ENCODE results near the gene LIPJ.

LIPJ gene

GRCh38 chr10:88652616-88653015 is 66.1 kb downstream of the LIPJ start:
- H3K79me2 ChIP-seq (ENCODE audit: insufficient read depth, low read length) = no peaks in the 10 kb centered on the region
- H3K9ac ChIP-seq (ENCODE audit: low read depth, low read length) = no peak overlapping the region
- H3K9me3 ChIP-seq (ENCODE audit: insufficient read depth, low read length, severe bottlenecking) = no peaks in the 10 kb centered on the region
- no peak for TF ChIP-seq EZH2 (IDR thresholded peaks at IDR 0.05; ENCODE audit: borderline replicate concordance, low read depth, low read length, severe bottlenecking)
- TF ChIP-seq, protein P1, sequence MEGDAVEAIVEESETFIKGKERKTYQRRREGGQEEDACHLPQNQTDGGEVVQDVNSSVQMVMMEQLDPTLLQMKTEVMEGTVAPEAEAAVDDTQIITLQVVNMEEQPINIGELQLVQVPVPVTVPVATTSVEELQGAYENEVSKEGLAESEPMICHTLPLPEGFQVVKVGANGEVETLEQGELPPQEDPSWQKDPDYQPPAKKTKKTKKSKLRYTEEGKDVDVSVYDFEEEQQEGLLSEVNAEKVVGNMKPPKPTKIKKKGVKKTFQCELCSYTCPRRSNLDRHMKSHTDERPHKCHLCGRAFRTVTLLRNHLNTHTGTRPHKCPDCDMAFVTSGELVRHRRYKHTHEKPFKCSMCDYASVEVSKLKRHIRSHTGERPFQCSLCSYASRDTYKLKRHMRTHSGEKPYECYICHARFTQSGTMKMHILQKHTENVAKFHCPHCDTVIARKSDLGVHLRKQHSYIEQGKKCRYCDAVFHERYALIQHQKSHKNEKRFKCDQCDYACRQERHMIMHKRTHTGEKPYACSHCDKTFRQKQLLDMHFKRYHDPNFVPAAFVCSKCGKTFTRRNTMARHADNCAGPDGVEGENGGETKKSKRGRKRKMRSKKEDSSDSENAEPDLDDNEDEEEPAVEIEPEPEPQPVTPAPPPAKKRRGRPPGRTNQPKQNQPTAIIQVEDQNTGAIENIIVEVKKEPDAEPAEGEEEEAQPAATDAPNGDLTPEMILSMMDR (IDR thresholded peaks at IDR 0.05; ENCODE audit: borderline replicate concordance, extremely low read depth, low read length, poor library complexity, severe bottlenecking) = no peak
- no peak overlapping the region for H3K4me2 ChIP-seq (ENCODE audit: insufficient read depth, low read length)
- ATAC-seq (ENCODE audit: insufficient read depth, low read depth) (no peak), DNase-seq (no peak)
- H4K20me1 ChIP-seq (ENCODE audit: insufficient read depth, low read length) = no peaks in the 10 kb centered on the region
- H3K4me3 ChIP-seq (ENCODE audit: low read depth in 1 of 2, low read length in 2 of 2) = no peak overlapping the region
- peaks cover 3% of the 10 kb centered on the region for H3K27me3 ChIP-seq (ENCODE audit: insufficient read depth, low read length, poor library complexity)
- H3K27ac ChIP-seq (ENCODE audit: low read length) = no peak overlapping the region
- no peaks in the 10 kb centered on the region for H3K4me1 ChIP-seq (ENCODE audit: insufficient read depth, low read length)
- no peaks in the 10 kb centered on the region for H3K36me3 ChIP-seq (ENCODE audit: insufficient read depth, low read length)
- no peak overlapping the region for H2AFZ ChIP-seq (ENCODE audit: low read depth, low read length)

Measured in DND-41 (cell line).